Measurements from ENCODE around the gene HMGCL.
A peak's percentile ranks its signal among the peaks of the same experiment; 100 is the strongest.
"Not testable (repeated sequence)": the region's sequence is repeated elsewhere in the genome, so short reads cannot be mapped to it uniquely, and the experiment has no call there.

The HMGCL gene

GRCh38 chr1:23793861-23794731 lies 31.1 kb downstream of the HMGCL start:
- DNase-seq (ENCODE audit: insufficient read length) = no peak
- FAIRE-seq = no peak
- TF ChIP-seq POLR2A (IDR thresholded peaks at IDR 0.05; ENCODE audit: low read depth, low read length) = no peak
- TF ChIP-seq TAF1 (IDR thresholded peaks at IDR 0.05; ENCODE audit: borderline replicate concordance, low read depth, low read length) = no peak
- no peak for TF ChIP-seq POLR2AphosphoS5 (IDR thresholded peaks at IDR 0.05; ENCODE audit: low read depth, low read length)

DNA sequence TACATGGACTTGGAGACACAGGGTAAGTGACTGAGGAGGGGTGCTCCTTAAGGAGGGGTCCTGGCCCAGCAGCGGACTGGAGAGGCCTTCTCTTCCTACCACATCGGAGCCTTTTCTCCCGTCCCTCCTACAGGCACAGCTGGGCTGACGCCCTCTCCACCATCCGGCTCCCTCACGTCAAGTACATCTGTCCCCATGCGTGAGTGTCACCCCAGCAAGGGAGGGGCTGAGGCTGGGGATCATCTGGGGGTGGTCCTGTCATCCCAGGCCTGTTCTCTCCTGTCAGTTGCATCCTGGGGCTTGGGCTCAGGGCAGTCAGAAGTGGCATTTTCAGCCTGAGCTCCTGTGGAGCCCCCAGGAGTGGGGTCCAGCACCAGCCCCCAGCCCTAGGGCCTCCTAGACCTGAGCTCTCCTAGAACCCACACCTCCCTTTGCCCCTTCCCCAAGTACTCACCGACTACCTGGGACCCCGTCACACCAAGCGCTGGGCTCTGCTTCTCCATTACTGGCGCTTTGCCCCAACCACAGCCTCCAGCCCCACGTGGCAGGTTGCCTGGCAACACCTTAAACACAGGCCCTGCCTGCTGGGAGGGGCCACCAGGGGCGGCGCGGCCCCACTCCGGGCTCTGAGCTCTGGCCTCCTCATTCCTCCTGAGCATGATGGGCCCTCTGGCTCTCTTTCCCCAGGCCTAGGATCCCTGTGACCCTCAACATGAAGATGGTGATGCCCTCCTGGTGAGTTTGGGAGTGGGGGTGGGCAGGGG lies 32.0 kb downstream of the HMGCL start:
- FAIRE-seq (no peak), DNase-seq (ENCODE audit: insufficient read length) (no peak)
- TF ChIP-seq TAF1 (IDR thresholded peaks at IDR 0.05; ENCODE audit: borderline replicate concordance, low read depth, low read length) (no peak), POLR2AphosphoS5 (IDR thresholded peaks at IDR 0.05; ENCODE audit: low read depth, low read length) (no peak), POLR2A (IDR thresholded peaks at IDR 0.05; ENCODE audit: low read depth, low read length) (no peak)

GRCh38 chr1:23792151-23792945 lies 32.9 kb downstream of the HMGCL start:
- no peak for FAIRE-seq
- DNase-seq (ENCODE audit: insufficient read length) = no peak
- TF ChIP-seq POLR2A (IDR thresholded peaks at IDR 0.05; ENCODE audit: low read depth, low read length) = no peak
- no peak for TF ChIP-seq TAF1 (IDR thresholded peaks at IDR 0.05; ENCODE audit: borderline replicate concordance, low read depth, low read length)
- no peak for TF ChIP-seq POLR2AphosphoS5 (IDR thresholded peaks at IDR 0.05; ENCODE audit: low read depth, low read length)

DNA sequence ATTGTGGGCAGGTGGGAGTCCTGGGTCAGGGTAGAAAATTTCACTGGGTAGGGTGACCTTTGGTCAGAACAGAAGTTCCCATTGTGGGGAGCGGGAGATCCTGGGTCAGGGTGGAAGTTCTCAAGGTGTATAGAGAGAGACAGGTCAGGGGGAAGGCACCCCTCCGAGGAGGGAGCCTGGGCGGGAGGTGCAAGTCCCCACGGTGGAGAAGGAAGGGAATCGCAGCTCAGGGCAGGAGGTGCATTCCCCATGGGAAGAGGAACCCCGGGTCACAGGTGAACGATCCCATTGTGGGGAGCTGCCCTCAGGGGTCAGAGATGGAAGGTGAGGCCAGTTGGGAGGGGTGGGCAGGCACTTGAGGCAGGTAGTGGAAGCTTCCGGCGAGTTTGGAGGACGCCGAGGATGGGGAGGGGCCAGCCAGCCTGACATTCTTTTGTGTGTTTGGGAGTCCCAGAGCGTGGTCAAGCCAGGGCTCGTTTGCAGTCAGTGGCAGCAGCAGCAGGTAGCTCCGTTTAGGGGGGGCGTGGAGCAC lies 33.6 kb downstream of the HMGCL start:
- no peak for TF ChIP-seq POLR2AphosphoS5 (IDR thresholded peaks at IDR 0.05; ENCODE audit: low read depth, low read length)
- no peak; the same call in 1 of the 2 replicates for TF ChIP-seq POLR2A (IDR thresholded peaks at IDR 0.05; ENCODE audit: low read depth, low read length)
- TF ChIP-seq TAF1 (IDR thresholded peaks at IDR 0.05; ENCODE audit: borderline replicate concordance, low read depth, low read length) = no peak
- peak; percentile 51 for FAIRE-seq
- DNase-seq (ENCODE audit: insufficient read length) = peak; percentile 63

- peak; percentile 86 for FAIRE-seq
- peak; percentile 96 for DNase-seq (ENCODE audit: insufficient read length)
- TF ChIP-seq TAF1 (IDR thresholded peaks at IDR 0.05; ENCODE audit: borderline replicate concordance, low read depth, low read length) (no peak), POLR2AphosphoS5 (IDR thresholded peaks at IDR 0.05; ENCODE audit: low read depth, low read length) (peak; percentile 53; the same call in 1 of the 2 replicates), POLR2A (IDR thresholded peaks at IDR 0.05; ENCODE audit: low read depth, low read length) (peak; percentile 69; the same call in 1 of the 2 replicates)
Observed at GRCh38 chr1:23790696-23791515, 34.3 kb downstream of the HMGCL start, which contains the start of gene LYPLA2. TSS of gene LYPLA2 (plus strand) at chr1:23791145. CDS start at chr1:23792683, 1,538 bp downstream.

DNA sequence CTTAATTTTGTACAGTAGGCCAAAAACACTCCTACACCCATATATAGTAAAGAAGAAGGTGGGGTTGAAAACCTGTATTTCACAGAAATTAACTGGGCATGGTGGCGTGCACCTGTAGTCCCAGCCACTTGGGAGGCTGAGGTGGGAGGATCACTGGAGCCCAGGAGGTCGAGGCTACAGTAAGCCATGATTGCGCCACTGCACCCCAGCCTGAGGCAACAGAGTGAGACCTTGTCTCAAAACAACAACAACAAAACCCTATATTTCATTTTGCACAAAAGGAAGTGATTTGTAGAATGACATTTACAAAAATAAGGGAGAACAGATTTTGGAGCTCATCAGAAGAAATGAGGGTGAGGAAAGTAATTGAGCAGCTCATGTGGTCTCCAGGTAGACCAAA lies 36.5 kb downstream of the HMGCL start:
- DNase-seq (ENCODE audit: insufficient read length) = no peak
- no peak for FAIRE-seq
- TF ChIP-seq POLR2AphosphoS5 (IDR thresholded peaks at IDR 0.05; ENCODE audit: low read depth, low read length) (no peak), POLR2A (IDR thresholded peaks at IDR 0.05; ENCODE audit: low read depth, low read length) (no peak), TAF1 (IDR thresholded peaks at IDR 0.05; ENCODE audit: borderline replicate concordance, low read depth, low read length) (no peak)

DNA sequence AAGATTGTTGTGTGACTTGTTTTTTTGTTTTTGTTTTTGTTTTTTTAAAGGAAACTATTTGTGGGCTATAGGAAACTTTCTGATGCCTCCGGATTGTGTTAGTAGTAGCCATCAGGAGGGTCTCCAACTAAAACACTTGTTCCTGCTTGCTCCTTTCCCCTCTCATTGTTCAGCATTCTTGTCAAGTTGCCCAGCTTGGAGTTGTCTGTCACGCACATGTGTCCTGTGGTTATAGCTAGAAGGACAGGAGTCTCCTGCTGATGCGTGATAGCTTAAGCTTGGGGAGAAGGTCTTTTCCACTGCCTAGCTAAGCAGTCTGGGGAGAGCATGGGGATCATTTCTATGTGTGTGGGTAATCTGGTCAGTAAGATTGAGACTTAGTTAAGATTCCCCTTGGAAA lies 37.5 kb downstream of the HMGCL start:
- TF ChIP-seq TAF1 (IDR thresholded peaks at IDR 0.05; ENCODE audit: borderline replicate concordance, low read depth, low read length) (no peak), POLR2A (IDR thresholded peaks at IDR 0.05; ENCODE audit: low read depth, low read length) (no peak), POLR2AphosphoS5 (IDR thresholded peaks at IDR 0.05; ENCODE audit: low read depth, low read length) (no peak)
- FAIRE-seq = no peak
- no peak for DNase-seq (ENCODE audit: insufficient read length)

GRCh38 chr1:23784846-23785245 lies 40.4 kb downstream of the HMGCL start:
- TF ChIP-seq TAF1 (IDR thresholded peaks at IDR 0.05; ENCODE audit: borderline replicate concordance, low read depth, low read length) (no peak), POLR2A (IDR thresholded peaks at IDR 0.05; ENCODE audit: low read depth, low read length) (no peak), POLR2AphosphoS5 (IDR thresholded peaks at IDR 0.05; ENCODE audit: low read depth, low read length) (no peak)
- no peak for FAIRE-seq
- DNase-seq (ENCODE audit: insufficient read length) = no peak

- FAIRE-seq; DNase-seq (ENCODE audit: insufficient read length): not testable (repeated sequence)
Observed at GRCh38 chr1:23783141-23783540, 42.1 kb downstream of the HMGCL start.

GRCh38 chr1:23779826-23780371 lies 45.3 kb downstream of the HMGCL start:
- no peak for FAIRE-seq
- TF ChIP-seq POLR2A (IDR thresholded peaks at IDR 0.05; ENCODE audit: low read depth, low read length) = no peak
- TF ChIP-seq TAF1 (IDR thresholded peaks at IDR 0.05; ENCODE audit: borderline replicate concordance, low read depth, low read length) = no peak
- no peak for TF ChIP-seq POLR2AphosphoS5 (IDR thresholded peaks at IDR 0.05; ENCODE audit: low read depth, low read length)
- DNase-seq (ENCODE audit: insufficient read length) = no peak

Measured in GM12892 (cell line).